Measurements from ENCODE around the gene KPNA4. TPM values are rescaled to one million over a fixed set of nuclear protein-coding genes. Genes with fewer than 3 reads are reported as not detected.

Gene KPNA4
- total RNA-seq, 4 donors from 2014 or later, result 13.8 to 29.7 (median 22.7) TPM

GRCh38 chr3:160446522-160447056, 118.8 kb downstream of the KPNA4 start:
- intact Hi-C loops (cut with DNase I; ENCODE audit: low total_unique reads) (no loop called here), in situ Hi-C loops (cut with MboI; ENCODE audit: low pct_ligation_motif_present in 1 of 4, low pct_unique_long_range_greater_than_20kb in 1 of 4, low sequenced_read_pairs in 3 of 4) (no loop called here)
- Histone ChIP-seq H3K4me3 (no peak overlapping the region), H3K36me3 (no peaks in the 10 kb centered on the region), H3K27ac (no peak overlapping the region), H3K4me1 (peaks cover 0 to 25% (median 11%) of the 10 kb centered on the region in 4 donors), H3K9me3 (no peaks in the 10 kb centered on the region), H3K27me3 (no peaks in the 10 kb centered on the region)
- WGBS, 2 donors (ENCODE audit: low coverage in 1 of 2), result 92 to 96% methylated on average over 6 to 13 of the region's 13 CpGs
- no peak for DNase-seq
- TF ChIP-seq POLR2A (IDR thresholded peaks at IDR 0.05) (no peak), EP300 (IDR thresholded peaks at IDR 0.05; ENCODE audit: low read depth) (no peak), CTCF (IDR thresholded peaks at IDR 0.05) (no peak), POLR2AphosphoS5 (IDR thresholded peaks at IDR 0.05) (no peak)

- Histone ChIP-seq H3K9me3 (no peaks in the 10 kb centered on the region), H3K27me3 (no peaks in the 10 kb centered on the region), H3K4me1 (peaks cover 0 to 25% (median 11%) of the 10 kb centered on the region in 4 donors), H3K4me3 (no peak overlapping the region), H3K27ac (no peak overlapping the region), H3K36me3 (no peaks in the 10 kb centered on the region)
- in situ Hi-C loops (cut with MboI; ENCODE audit: low pct_ligation_motif_present in 1 of 4, low pct_unique_long_range_greater_than_20kb in 1 of 4, low sequenced_read_pairs in 3 of 4), result no loop called here
- WGBS, 2 donors (ENCODE audit: low coverage in 1 of 2), result 100% methylated on average over 1 of the region's 1 CpG; no CpG with 5 or more reads in 1 of the 2 donors
- DNase-seq, result no peak
- no peak for TF ChIP-seq POLR2AphosphoS5 (IDR thresholded peaks at IDR 0.05)
- TF ChIP-seq POLR2A (IDR thresholded peaks at IDR 0.05), result no peak
- no peak for TF ChIP-seq EP300 (IDR thresholded peaks at IDR 0.05; ENCODE audit: low read depth)
- TF ChIP-seq CTCF (IDR thresholded peaks at IDR 0.05), result no peak
- intact Hi-C loops (cut with DNase I; ENCODE audit: low total_unique reads), result no loop called here
Measured at GRCh38 chr3:160445854-160446253, 119.5 kb downstream of the KPNA4 start.

Small RNAs within 50 kb of the gene (small RNA-seq; reads per million reads assigned to genes)
- gene RNU7-136P, result 0 reads per million in 4 donors

Other genes with a start within 250 kb of the KPNA4 start
- 10 to 100 TPM in 3 of 4 donors, under 1 TPM in 1; 0.37 to 78.8 (median 19.7) TPM for gene IFT80, start 166.3 kb downstream of the KPNA4 start, total RNA-seq
- 100 to 1,000 TPM in 1 of 4 donors, 10 to 100 TPM in 3; 29.4 to 263 (median 57.9) TPM for gene SMC4, start 165.9 kb downstream of the KPNA4 start, total RNA-seq
- 10 to 100 TPM in 1 of 4 donors, 1 to 10 TPM in 2, not detected in 1; 1.9 to 10.9 (median 8.4) TPM for gene TRIM59, start 115.8 kb downstream of the KPNA4 start, total RNA-seq
- gene ARL14, start 111.6 kb upstream of the KPNA4 start, total RNA-seq, result 10 to 100 TPM in 3 of 4 donors, 1 to 10 TPM in 1; 2.0 to 47.1 (median 27.8) TPM
- 10 to 100 TPM; 17.2 to 35.5 (median 25.6) TPM for gene PPM1L, start 190.7 kb upstream of the KPNA4 start, total RNA-seq